Measurements from ENCODE around the gene AVPR1B.

AVPR1B gene

GRCh38 chr1:206102292-206102936 lies 14.8 kb downstream of the AVPR1B start:
- Histone ChIP-seq H3K36me3 (ENCODE audit: control insufficient read depth in 2 of 2, insufficient read depth in 2 of 2, low read length in 2 of 2) (no peaks in the 10 kb centered on the region), H3K9me3 (ENCODE audit: control insufficient read depth in 2 of 2, low read length in 2 of 2) (no peaks in the 10 kb centered on the region), H3K4me1 (ENCODE audit: control insufficient read depth, insufficient read depth, low read length) (peaks cover 2% of the 10 kb centered on the region)

GRCh38 chr1:206101351-206102045 lies 15.7 kb downstream of the AVPR1B start:
- no peak overlapping the region for H3K9ac ChIP-seq (ENCODE audit: low read length in 2 of 2)
- no peaks in the 10 kb centered on the region for H3K9me3 ChIP-seq (ENCODE audit: control insufficient read depth in 2 of 2, low read length in 2 of 2)
- no peak overlapping the region for H3K4me3 ChIP-seq (ENCODE audit: low read length in 2 of 2)
- H3K27me3 ChIP-seq (ENCODE audit: control insufficient read depth in 1 of 2, insufficient read depth in 2 of 2, low read length in 2 of 2): peaks cover 0 to 5% of the 10 kb centered on the region in 2 donors
- H3K27ac ChIP-seq (ENCODE audit: low read length): no peak overlapping the region
- H3K4me1 ChIP-seq (ENCODE audit: control insufficient read depth, insufficient read depth, low read length): peaks cover 2% of the 10 kb centered on the region
- no peaks in the 10 kb centered on the region for H3K36me3 ChIP-seq (ENCODE audit: control insufficient read depth in 2 of 2, insufficient read depth in 2 of 2, low read length in 2 of 2)

More at GRCh38 chr1:206102292-206102936, 14.8 kb downstream of the AVPR1B start:
- Histone ChIP-seq H3K9ac (ENCODE audit: low read length in 2 of 2) (no peak overlapping the region), H3K27me3 (ENCODE audit: control insufficient read depth in 1 of 2, insufficient read depth in 2 of 2, low read length in 2 of 2) (peaks cover 0 to 5% of the 10 kb centered on the region in 2 donors), H3K27ac (ENCODE audit: low read length) (no peak overlapping the region), H3K4me3 (ENCODE audit: low read length in 2 of 2) (no peak overlapping the region)

DNA sequence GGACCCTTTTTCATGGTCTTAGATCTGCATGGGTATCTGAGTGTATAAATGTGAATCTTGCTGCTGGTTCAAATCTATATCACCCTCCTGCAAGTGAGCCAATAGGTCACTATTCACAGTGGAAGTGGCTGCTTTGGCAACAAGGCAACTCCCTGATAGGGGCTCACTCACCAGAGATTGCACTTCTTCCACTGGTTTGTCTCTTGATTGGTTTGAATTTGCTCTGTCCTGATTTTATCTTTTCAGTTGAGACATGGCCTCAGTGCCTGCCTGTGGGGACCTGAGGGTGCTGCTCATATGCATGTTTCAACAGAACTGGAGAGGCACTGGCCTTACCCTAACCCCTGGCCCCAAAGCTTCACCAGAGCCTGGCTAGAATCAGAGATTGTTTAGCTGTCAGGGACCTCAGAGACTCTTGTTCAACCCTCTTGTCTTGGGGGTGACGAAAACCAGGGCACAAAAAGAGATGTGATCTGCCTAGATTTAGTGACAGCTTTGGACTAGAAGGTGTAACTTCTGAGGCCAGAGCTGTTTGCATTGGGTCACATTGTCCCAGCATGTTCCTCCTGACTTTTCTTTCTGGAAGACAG lies 16.9 kb downstream of the AVPR1B start:
- Histone ChIP-seq H3K27ac (ENCODE audit: low read length) (no peak overlapping the region), H3K27me3 (ENCODE audit: control insufficient read depth in 1 of 2, insufficient read depth in 2 of 2, low read length in 2 of 2) (peaks cover 0 to 5% of the 10 kb centered on the region in 2 donors), H3K9ac (ENCODE audit: low read length in 2 of 2) (no peak overlapping the region)

DNA sequence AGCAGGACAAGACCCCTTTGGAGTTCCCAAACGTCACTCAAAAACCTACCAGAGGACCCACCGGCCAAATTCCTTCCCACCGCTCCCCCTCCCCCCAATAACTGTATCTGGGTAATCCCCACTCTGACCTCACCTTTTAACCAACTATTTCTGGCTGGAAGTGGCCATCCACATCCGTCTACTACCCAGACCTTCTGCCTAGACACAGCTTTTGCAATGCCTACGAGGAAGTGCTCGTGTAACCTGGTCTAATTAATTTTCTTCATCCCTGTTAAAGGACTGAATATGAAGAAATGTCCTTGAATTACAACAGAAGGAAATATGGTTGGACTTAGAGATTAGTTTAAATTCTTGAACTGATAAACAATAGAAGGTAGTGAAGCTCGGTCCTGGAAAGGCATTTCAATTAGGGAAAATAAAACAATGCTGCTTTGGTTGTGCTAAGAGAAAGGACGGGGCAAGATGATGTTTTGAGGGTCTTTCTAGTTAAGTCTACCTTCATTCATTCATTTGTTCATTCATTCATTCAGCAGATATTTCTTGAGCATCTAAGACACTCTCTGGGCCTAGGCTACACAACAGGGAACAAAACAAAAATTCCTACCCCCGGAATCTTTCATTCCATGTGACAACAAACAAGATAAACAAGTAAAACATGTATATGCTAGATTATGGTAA lies 18.8 kb downstream of the AVPR1B start:
- no peaks in the 10 kb centered on the region for H3K4me1 ChIP-seq (ENCODE audit: control insufficient read depth, insufficient read depth, low read length)
- no peaks in the 10 kb centered on the region for H3K9me3 ChIP-seq (ENCODE audit: control insufficient read depth in 2 of 2, low read length in 2 of 2)
- H3K4me3 ChIP-seq (ENCODE audit: low read length in 2 of 2): no peak overlapping the region
- H3K27ac ChIP-seq (ENCODE audit: low read length): no peak overlapping the region
- H3K27me3 ChIP-seq (ENCODE audit: control insufficient read depth in 1 of 2, insufficient read depth in 2 of 2, low read length in 2 of 2): peaks cover 0 to 8% of the 10 kb centered on the region in 2 donors
- H3K36me3 ChIP-seq (ENCODE audit: control insufficient read depth in 2 of 2, insufficient read depth in 2 of 2, low read length in 2 of 2): no peaks in the 10 kb centered on the region
- H3K9ac ChIP-seq (ENCODE audit: low read length in 2 of 2): no peak overlapping the region

More for the DNA sequence above, 16.9 kb downstream of the AVPR1B start:
- H3K4me1 ChIP-seq (ENCODE audit: control insufficient read depth, insufficient read depth, low read length): no peaks in the 10 kb centered on the region
- H3K9me3 ChIP-seq (ENCODE audit: control insufficient read depth in 2 of 2, low read length in 2 of 2): no peaks in the 10 kb centered on the region
- H3K4me3 ChIP-seq (ENCODE audit: low read length in 2 of 2): no peak overlapping the region
- H3K36me3 ChIP-seq (ENCODE audit: control insufficient read depth in 2 of 2, insufficient read depth in 2 of 2, low read length in 2 of 2): no peaks in the 10 kb centered on the region

- Histone ChIP-seq H3K36me3 (ENCODE audit: control insufficient read depth in 2 of 2, insufficient read depth in 2 of 2, low read length in 2 of 2) (no peaks in the 10 kb centered on the region), H3K27me3 (ENCODE audit: control insufficient read depth in 1 of 2, insufficient read depth in 2 of 2, low read length in 2 of 2) (peaks cover 0 to 8% of the 10 kb centered on the region in 2 donors), H3K4me1 (ENCODE audit: control insufficient read depth, insufficient read depth, low read length) (no peaks in the 10 kb centered on the region), H3K9me3 (ENCODE audit: control insufficient read depth in 2 of 2, low read length in 2 of 2) (no peaks in the 10 kb centered on the region), H3K27ac (ENCODE audit: low read length) (no peak overlapping the region), H3K9ac (ENCODE audit: low read length in 2 of 2) (no peak overlapping the region), H3K4me3 (ENCODE audit: low read length in 2 of 2) (no peak overlapping the region)
Observed at GRCh38 chr1:206097381-206097780, 19.8 kb downstream of the AVPR1B start.

- Histone ChIP-seq H3K27me3 (ENCODE audit: control insufficient read depth in 1 of 2, insufficient read depth in 2 of 2, low read length in 2 of 2) (peaks cover 0 to 5% of the 10 kb centered on the region in 2 donors), H3K36me3 (ENCODE audit: control insufficient read depth in 2 of 2, insufficient read depth in 2 of 2, low read length in 2 of 2) (no peaks in the 10 kb centered on the region), H3K9me3 (ENCODE audit: control insufficient read depth in 2 of 2, low read length in 2 of 2) (no peaks in the 10 kb centered on the region), H3K9ac (ENCODE audit: low read length in 2 of 2) (no peak overlapping the region), H3K4me1 (ENCODE audit: control insufficient read depth, insufficient read depth, low read length) (no peaks in the 10 kb centered on the region), H3K4me3 (ENCODE audit: low read length in 2 of 2) (no peak overlapping the region), H3K27ac (ENCODE audit: low read length) (no peak overlapping the region)
Observed at GRCh38 chr1:206094024-206094423, 23.2 kb downstream of the AVPR1B start.

- no peak overlapping the region for H3K4me3 ChIP-seq (ENCODE audit: low read length in 2 of 2)
Observed at GRCh38 chr1:206089341-206089740, 27.8 kb downstream of the AVPR1B start.

DNA sequence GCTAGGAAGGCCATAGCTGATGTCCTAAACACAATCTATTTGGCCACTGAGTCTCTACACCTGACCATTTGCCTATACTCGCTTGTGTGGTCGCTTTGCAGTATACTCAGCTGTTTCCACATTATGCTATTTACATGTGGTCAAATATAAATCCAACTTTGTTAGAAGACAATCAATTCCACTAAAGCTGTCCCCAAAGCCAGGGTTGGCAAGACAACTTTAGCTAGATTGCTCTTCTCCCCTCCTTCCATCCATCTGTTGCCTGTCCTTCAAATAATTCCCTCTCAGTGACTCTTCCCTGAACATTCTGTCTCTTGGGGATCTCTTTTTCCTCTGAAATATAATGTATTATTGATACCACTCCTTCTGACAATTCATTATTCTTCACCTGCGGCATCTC lies 30.1 kb downstream of the AVPR1B start:
- no peak overlapping the region for H3K9ac ChIP-seq (ENCODE audit: low read length in 2 of 2)
- no peak overlapping the region for H3K4me3 ChIP-seq (ENCODE audit: low read length in 2 of 2)
- no peaks in the 10 kb centered on the region for H3K36me3 ChIP-seq (ENCODE audit: control insufficient read depth in 2 of 2, insufficient read depth in 2 of 2, low read length in 2 of 2)
- no peaks in the 10 kb centered on the region for H3K4me1 ChIP-seq (ENCODE audit: control insufficient read depth, insufficient read depth, low read length)
- H3K27ac ChIP-seq (ENCODE audit: low read length): no peak overlapping the region
- no peaks in the 10 kb centered on the region for H3K27me3 ChIP-seq (ENCODE audit: control insufficient read depth in 1 of 2, insufficient read depth in 2 of 2, low read length in 2 of 2)
- H3K9me3 ChIP-seq (ENCODE audit: control insufficient read depth in 2 of 2, low read length in 2 of 2): no peaks in the 10 kb centered on the region

More at GRCh38 chr1:206089341-206089740, 27.8 kb downstream of the AVPR1B start:
- H3K27ac ChIP-seq (ENCODE audit: low read length): no peak overlapping the region
- H3K9me3 ChIP-seq (ENCODE audit: control insufficient read depth in 2 of 2, low read length in 2 of 2): no peaks in the 10 kb centered on the region
- H3K27me3 ChIP-seq (ENCODE audit: control insufficient read depth in 1 of 2, insufficient read depth in 2 of 2, low read length in 2 of 2): peaks cover 0 to 3% of the 10 kb centered on the region in 2 donors
- H3K9ac ChIP-seq (ENCODE audit: low read length in 2 of 2): no peak overlapping the region
- no peaks in the 10 kb centered on the region for H3K36me3 ChIP-seq (ENCODE audit: control insufficient read depth in 2 of 2, insufficient read depth in 2 of 2, low read length in 2 of 2)
- no peaks in the 10 kb centered on the region for H3K4me1 ChIP-seq (ENCODE audit: control insufficient read depth, insufficient read depth, low read length)

GRCh38 chr1:206083750-206084149 lies 33.4 kb downstream of the AVPR1B start:
- H3K4me3 ChIP-seq (ENCODE audit: low read length in 2 of 2): no peak overlapping the region
- H3K4me1 ChIP-seq (ENCODE audit: control insufficient read depth, insufficient read depth, low read length): no peaks in the 10 kb centered on the region
- H3K9me3 ChIP-seq (ENCODE audit: control insufficient read depth in 2 of 2, low read length in 2 of 2): no peaks in the 10 kb centered on the region
- peaks cover 0 to 2% of the 10 kb centered on the region in 2 donors for H3K27me3 ChIP-seq (ENCODE audit: control insufficient read depth in 1 of 2, insufficient read depth in 2 of 2, low read length in 2 of 2)
- no peaks in the 10 kb centered on the region for H3K36me3 ChIP-seq (ENCODE audit: control insufficient read depth in 2 of 2, insufficient read depth in 2 of 2, low read length in 2 of 2)
- no peak overlapping the region for H3K27ac ChIP-seq (ENCODE audit: low read length)
- H3K9ac ChIP-seq (ENCODE audit: low read length in 2 of 2): no peak overlapping the region

- H3K36me3 ChIP-seq (ENCODE audit: control insufficient read depth in 2 of 2, insufficient read depth in 2 of 2, low read length in 2 of 2): no peaks in the 10 kb centered on the region
- no peaks in the 10 kb centered on the region for H3K9me3 ChIP-seq (ENCODE audit: control insufficient read depth in 2 of 2, low read length in 2 of 2)
- no peak overlapping the region for H3K27ac ChIP-seq (ENCODE audit: low read length)
- no peak overlapping the region for H3K9ac ChIP-seq (ENCODE audit: low read length in 2 of 2)
- peaks cover 0 to 2% of the 10 kb centered on the region in 2 donors for H3K27me3 ChIP-seq (ENCODE audit: control insufficient read depth in 1 of 2, insufficient read depth in 2 of 2, low read length in 2 of 2)
- no peak overlapping the region for H3K4me3 ChIP-seq (ENCODE audit: low read length in 2 of 2)
- no peaks in the 10 kb centered on the region for H3K4me1 ChIP-seq (ENCODE audit: control insufficient read depth, insufficient read depth, low read length)
Observed at GRCh38 chr1:206082831-206083695, 34.1 kb downstream of the AVPR1B start.
